ENCODE results near the gene MAML1.
"Not testable (repeated sequence)": the region's sequence is repeated elsewhere in the genome, so short reads cannot be mapped to it uniquely, and the experiment has no call there.

The MAML1 gene

GRCh38 chr5:179768326-179769085 lies 35.9 kb downstream of the MAML1 start:
- no peak for DNase-seq

GRCh38 chr5:179769271-179769670 lies 36.6 kb downstream of the MAML1 start:
- no peak for DNase-seq

GRCh38 chr5:179769796-179770195 lies 37.2 kb downstream of the MAML1 start:
- no peak for DNase-seq

- DNase-seq = no peak
Measured at GRCh38 chr5:179771311-179771895, 38.8 kb downstream of the MAML1 start.

- no peak for DNase-seq
Measured at GRCh38 chr5:179772351-179772750, 39.7 kb downstream of the MAML1 start.

GRCh38 chr5:179773686-179774040 lies 41.0 kb downstream of the MAML1 start:
- no peak for DNase-seq

GRCh38 chr5:179774442-179774841 lies 41.8 kb downstream of the MAML1 start:
- no peak for DNase-seq

GRCh38 chr5:179776411-179776938 lies 43.9 kb downstream of the MAML1 start:
- DNase-seq = no peak

- no peak for DNase-seq
Measured at GRCh38 chr5:179777456-179777855, 44.8 kb downstream of the MAML1 start.

GRCh38 chr5:179777909-179778308 lies 45.3 kb downstream of the MAML1 start:
- DNase-seq = no peak

GRCh38 chr5:179778591-179778990 lies 46.0 kb downstream of the MAML1 start:
- no peak for DNase-seq

- DNase-seq = no peak
Measured at GRCh38 chr5:179779826-179780225, 47.2 kb downstream of the MAML1 start.

- no peak for DNase-seq
Measured at GRCh38 chr5:179780362-179780761, 47.7 kb downstream of the MAML1 start.

- no peak for DNase-seq
Measured at GRCh38 chr5:179781846-179782245, 49.2 kb downstream of the MAML1 start.

GRCh38 chr5:179783128-179783527 lies 50.5 kb downstream of the MAML1 start:
- DNase-seq = no peak

- no peak for DNase-seq
Measured at GRCh38 chr5:179786861-179787260, 54.2 kb downstream of the MAML1 start.

GRCh38 chr5:179788193-179788854 lies 55.7 kb downstream of the MAML1 start:
- no peak for DNase-seq

- DNase-seq = not testable (repeated sequence)
Measured at GRCh38 chr5:179789278-179789677, 56.7 kb downstream of the MAML1 start.

GRCh38 chr5:179791881-179792611 lies 59.4 kb downstream of the MAML1 start:
- no peak for DNase-seq

GRCh38 chr5:179792612-179793467 lies 60.2 kb downstream of the MAML1 start:
- no peak for DNase-seq

GRCh38 chr5:179793468-179794139 lies 61.0 kb downstream of the MAML1 start, which contains the start of gene LTC4S:
Gene LTC4S (plus strand): TSS chr5:179793986. CDS start chr5:179794081, 95 bp downstream.
- DNase-seq = no peak

GRCh38 chr5:179794171-179794570 lies 61.5 kb downstream of the MAML1 start:
- DNase-seq = no peak
